SK-N-SH treated with all-trans-retinoic acid at 6 μM for 48 hours (cell line): ENCODE results near the gene ADPGK.

Experiments
- ATAC-seq: fragments of 200-7000 bp; cut with Tn5 transposase; 3 replicates; pipeline ENCODE4 v1.9.1; 2020; ENCODE audit warnings: mild to moderate bottlenecking, moderate library complexity
- ARNTL ChIP-seq: fragments of 450-650 bp; formaldehyde crosslinking; IDR thresholded peaks from 2 replicates; pipeline ENCODE4 v1.5.0; 2020; ENCODE audit warnings: low read depth, mild to moderate bottlenecking, moderate library complexity, borderline replicate concordance
- BACH2 ChIP-seq: fragments of 250-450 bp; sonication (Bioruptor Pico); IDR thresholded peaks from 2 replicates; pipeline ENCODE4 v1.9.0; 2021; ENCODE audit warnings: mild to moderate bottlenecking, borderline replicate concordance
- CSDC2 ChIP-seq: fragments of 250-450 bp; sonication (Bioruptor Pico); IDR thresholded peaks from 2 replicates; pipeline ENCODE4 v1.5.0; 2020; ENCODE audit warnings: mild to moderate bottlenecking, moderate library complexity
- CSRNP3 ChIP-seq: fragments of 250-450 bp; sonication (Bioruptor Pico); IDR thresholded peaks from 2 replicates; pipeline ENCODE4 v1.5.1; 2021; ENCODE audit warnings: mild to moderate bottlenecking, moderate library complexity
- ESRRG ChIP-seq: fragments of 250-450 bp; sonication (Bioruptor Pico); IDR thresholded peaks from 2 replicates; pipeline ENCODE4 v1.6.1; 2021; ENCODE audit warnings: mild to moderate bottlenecking
- GLIS3 ChIP-seq: fragments of 250-450 bp; sonication (Bioruptor Pico); IDR thresholded peaks from 2 replicates; pipeline ENCODE4 v1.5.0; 2020; ENCODE audit warnings: mild to moderate bottlenecking, moderate library complexity
- ISL1 ChIP-seq: fragments of 250-450 bp; sonication (Bioruptor Pico); IDR thresholded peaks from 2 replicates; pipeline ENCODE4 v2.1.2; 2022; ENCODE audit warnings: mild to moderate bottlenecking, moderate library complexity
- PPARA ChIP-seq: fragments of 250-450 bp; sonication (Bioruptor Pico); IDR thresholded peaks from 2 replicates; pipeline ENCODE4 v1.5.0; 2020; ENCODE audit warnings: mild to moderate bottlenecking, borderline replicate concordance
- RARB ChIP-seq: fragments of 250-450 bp; sonication (Bioruptor Pico); IDR thresholded peaks from 2 replicates; pipeline ENCODE4 v1.8.0; 2021; ENCODE audit warnings: mild to moderate bottlenecking, moderate library complexity
- SNAI2 ChIP-seq: fragments of 250-450 bp; sonication (Bioruptor Pico); IDR thresholded peaks from 2 replicates; pipeline ENCODE4 v1.5.0; 2020; ENCODE audit warnings: mild to moderate bottlenecking, moderate library complexity
- TCF4 ChIP-seq: fragments of 250-450 bp; sonication (Bioruptor Pico); IDR thresholded peaks from 2 replicates; pipeline ENCODE4 v1.8.0; 2021; ENCODE audit warnings: mild to moderate bottlenecking, moderate library complexity, borderline replicate concordance
- TOX ChIP-seq: fragments of 250-450 bp; sonication (Bioruptor Pico); IDR thresholded peaks from 2 replicates; pipeline ENCODE4 v1.8.0; 2021; ENCODE audit warnings: mild to moderate bottlenecking, moderate library complexity, borderline replicate concordance
- TSHZ2 ChIP-seq: fragments of 250-450 bp; sonication (Bioruptor Pico); IDR thresholded peaks from 2 replicates; pipeline ENCODE4 v1.5.0; 2020; ENCODE audit warnings: mild to moderate bottlenecking, moderate library complexity
- ZC3H10 ChIP-seq: fragments of 250-450 bp; sonication (Bioruptor Pico); IDR thresholded peaks from 2 replicates; pipeline ENCODE4 v1.5.1; 2021; ENCODE audit warnings: mild to moderate bottlenecking, moderate library complexity
- ZFP3 ChIP-seq: fragments of 250-450 bp; sonication (Bioruptor Pico); IDR thresholded peaks from 2 replicates; pipeline ENCODE4 v1.5.0; 2020; ENCODE audit warnings: mild to moderate bottlenecking, moderate library complexity
- ZFP30 ChIP-seq: fragments of 450-650 bp; formaldehyde crosslinking; IDR thresholded peaks from 2 replicates; pipeline ENCODE4 v1.5.0; 2022; ENCODE audit warnings: mild to moderate bottlenecking, moderate library complexity
- ZNF565 ChIP-seq: fragments of 450-650 bp; formaldehyde crosslinking; conservative IDR thresholded peaks from 2 replicates; pipeline ENCODE4 v1.5.0; 2020; ENCODE audit warnings: low read depth, mild to moderate bottlenecking, moderate library complexity
- ZNF70 ChIP-seq: fragments of 450-650 bp; formaldehyde crosslinking; IDR thresholded peaks from 2 replicates; pipeline ENCODE4 v1.5.0; 2020; ENCODE audit warnings: mild to moderate bottlenecking, moderate library complexity
- ZNF8 ChIP-seq: fragments of 450-650 bp; formaldehyde crosslinking; IDR thresholded peaks from 2 replicates; pipeline ENCODE4 v1.5.0; 2020; ENCODE audit warnings: mild to moderate bottlenecking, moderate library complexity
- TF ChIP-seq, protein P1 (sequence below): fragments of 250-450 bp; sonication (Bioruptor Pico); IDR thresholded peaks from 2 replicates; pipeline ENCODE4 v1.8.0; 2021; ENCODE audit warnings: low read depth, mild to moderate bottlenecking, moderate library complexity, borderline replicate concordance
- TF ChIP-seq, protein P2 (sequence below): fragments of 250-450 bp; sonication (Bioruptor Pico); IDR thresholded peaks from 2 replicates; pipeline ENCODE4 v1.8.0; 2020; ENCODE audit warnings: mild to moderate bottlenecking, moderate library complexity, borderline replicate concordance
- TF ChIP-seq, protein P3 (sequence below): fragments of 250-450 bp; sonication (Bioruptor Pico); IDR thresholded peaks from 2 replicates; pipeline ENCODE4 v1.5.1; 2020; ENCODE audit warnings: low read depth, mild to moderate bottlenecking, moderate library complexity

ADPGK gene

GRCh38 chr15:72826611-72827010 is 43.1 kb upstream of the ADPGK start:
- ATAC-seq: no peak
- TF ChIP-seq TSHZ2 (CRISPR knock-in tag) (no peak), ARNTL (CRISPR knock-in tag) (no peak), TCF4 (CRISPR knock-in tag) (no peak), ZFP30 (CRISPR knock-in tag) (no peak), ESRRG (CRISPR knock-in tag) (no peak), SNAI2 (CRISPR knock-in tag) (no peak), RARB (CRISPR knock-in tag) (no peak), ISL1 (CRISPR knock-in tag) (no peak), GLIS3 (no peak), PPARA (CRISPR knock-in tag) (no peak)
- TF ChIP-seq, protein P1, sequence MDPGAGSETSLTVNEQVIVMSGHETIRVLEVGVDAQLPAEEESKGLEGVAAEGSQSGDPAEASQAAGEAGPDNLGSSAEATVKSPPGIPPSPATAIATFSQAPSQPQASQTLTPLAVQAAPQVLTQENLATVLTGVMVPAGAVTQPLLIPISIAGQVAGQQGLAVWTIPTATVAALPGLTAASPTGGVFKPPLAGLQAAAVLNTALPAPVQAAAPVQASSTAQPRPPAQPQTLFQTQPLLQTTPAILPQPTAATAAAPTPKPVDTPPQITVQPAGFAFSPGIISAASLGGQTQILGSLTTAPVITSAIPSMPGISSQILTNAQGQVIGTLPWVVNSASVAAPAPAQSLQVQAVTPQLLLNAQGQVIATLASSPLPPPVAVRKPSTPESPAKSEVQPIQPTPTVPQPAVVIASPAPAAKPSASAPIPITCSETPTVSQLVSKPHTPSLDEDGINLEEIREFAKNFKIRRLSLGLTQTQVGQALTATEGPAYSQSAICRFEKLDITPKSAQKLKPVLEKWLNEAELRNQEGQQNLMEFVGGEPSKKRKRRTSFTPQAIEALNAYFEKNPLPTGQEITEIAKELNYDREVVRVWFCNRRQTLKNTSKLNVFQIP (CRISPR knock-in tag): no peak
- TF ChIP-seq, protein P2, sequence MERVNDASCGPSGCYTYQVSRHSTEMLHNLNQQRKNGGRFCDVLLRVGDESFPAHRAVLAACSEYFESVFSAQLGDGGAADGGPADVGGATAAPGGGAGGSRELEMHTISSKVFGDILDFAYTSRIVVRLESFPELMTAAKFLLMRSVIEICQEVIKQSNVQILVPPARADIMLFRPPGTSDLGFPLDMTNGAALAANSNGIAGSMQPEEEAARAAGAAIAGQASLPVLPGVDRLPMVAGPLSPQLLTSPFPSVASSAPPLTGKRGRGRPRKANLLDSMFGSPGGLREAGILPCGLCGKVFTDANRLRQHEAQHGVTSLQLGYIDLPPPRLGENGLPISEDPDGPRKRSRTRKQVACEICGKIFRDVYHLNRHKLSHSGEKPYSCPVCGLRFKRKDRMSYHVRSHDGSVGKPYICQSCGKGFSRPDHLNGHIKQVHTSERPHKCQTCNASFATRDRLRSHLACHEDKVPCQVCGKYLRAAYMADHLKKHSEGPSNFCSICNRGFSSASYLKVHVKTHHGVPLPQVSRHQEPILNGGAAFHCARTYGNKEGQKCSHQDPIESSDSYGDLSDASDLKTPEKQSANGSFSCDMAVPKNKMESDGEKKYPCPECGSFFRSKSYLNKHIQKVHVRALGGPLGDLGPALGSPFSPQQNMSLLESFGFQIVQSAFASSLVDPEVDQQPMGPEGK: no peak

DNA sequence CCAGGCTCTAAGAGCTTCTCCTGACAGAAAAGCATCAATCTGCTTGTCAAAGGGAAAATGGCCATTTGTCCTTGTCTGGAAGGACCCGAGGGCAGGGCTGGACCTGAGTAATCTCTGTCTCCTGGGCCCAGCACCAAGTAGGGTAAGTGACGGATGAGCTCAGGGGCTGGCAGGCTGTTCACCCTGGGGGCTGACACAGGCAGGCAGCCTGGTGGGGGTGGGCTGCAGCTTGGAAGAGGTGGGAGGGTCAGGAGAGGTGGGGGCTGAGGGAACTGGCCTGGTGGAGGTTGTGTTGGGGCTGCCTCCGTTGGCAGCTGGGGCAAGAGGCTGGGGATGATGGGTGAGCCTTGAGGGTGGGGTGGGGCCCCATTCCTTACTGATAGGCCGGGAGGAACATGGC is 42.3 kb upstream of the ADPGK start:
- no peak for ATAC-seq
- TF ChIP-seq ARNTL (CRISPR knock-in tag) (no peak), ZNF8 (CRISPR knock-in tag) (no peak), TCF4 (CRISPR knock-in tag) (no peak), ZFP3 (CRISPR knock-in tag) (no peak), ZC3H10 (CRISPR knock-in tag) (no peak), PPARA (CRISPR knock-in tag) (no peak), ZNF70 (CRISPR knock-in tag) (no peak), TOX (no peak), RARB (CRISPR knock-in tag) (no peak), BACH2 (no peak)
- TF ChIP-seq, protein P3, sequence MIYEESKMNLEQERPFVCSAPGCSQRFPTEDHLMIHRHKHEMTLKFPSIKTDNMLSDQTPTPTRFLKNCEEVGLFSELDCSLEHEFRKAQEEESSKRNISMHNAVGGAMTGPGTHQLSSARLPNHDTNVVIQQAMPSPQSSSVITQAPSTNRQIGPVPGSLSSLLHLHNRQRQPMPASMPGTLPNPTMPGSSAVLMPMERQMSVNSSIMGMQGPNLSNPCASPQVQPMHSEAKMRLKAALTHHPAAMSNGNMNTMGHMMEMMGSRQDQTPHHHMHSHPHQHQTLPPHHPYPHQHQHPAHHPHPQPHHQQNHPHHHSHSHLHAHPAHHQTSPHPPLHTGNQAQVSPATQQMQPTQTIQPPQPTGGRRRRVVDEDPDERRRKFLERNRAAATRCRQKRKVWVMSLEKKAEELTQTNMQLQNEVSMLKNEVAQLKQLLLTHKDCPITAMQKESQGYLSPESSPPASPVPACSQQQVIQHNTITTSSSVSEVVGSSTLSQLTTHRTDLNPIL (CRISPR knock-in tag): no peak
- TF ChIP-seq, protein P1 (CRISPR knock-in tag): no peak

GRCh38 chr15:72824781-72825180 is 41.2 kb upstream of the ADPGK start:
- no peak for ATAC-seq
- TF ChIP-seq ZNF565 (CRISPR knock-in tag): no peak
- TF ChIP-seq CSRNP3 (CRISPR knock-in tag): no peak
- TF ChIP-seq TSHZ2 (CRISPR knock-in tag): no peak
- no peak for TF ChIP-seq SNAI2 (CRISPR knock-in tag)
- TF ChIP-seq ARNTL (CRISPR knock-in tag): no peak
- no peak for TF ChIP-seq CSDC2
- TF ChIP-seq RARB (CRISPR knock-in tag): no peak
- no peak for TF ChIP-seq TCF4 (CRISPR knock-in tag)
- no peak for TF ChIP-seq ZNF70 (CRISPR knock-in tag)
- TF ChIP-seq, protein P3 (CRISPR knock-in tag): no peak
- TF ChIP-seq ZFP3 (CRISPR knock-in tag): no peak
- no peak for TF ChIP-seq ISL1 (CRISPR knock-in tag)
